DND-41 (cell line): ENCODE data around the gene FAM107B.

Experiments used
- ATAC-seq: fragments of 200-7000 bp; cut with Tn5 transposase; 3 replicates; pipeline ENCODE4 v1.9.1; 2021; ENCODE audit warnings: low read depth; ENCODE audit not compliant: insufficient read depth
- DNase-seq: peaks from one replicate; pipeline ENCODE4 v3.0.0-alpha.2; 2020
- H2AFZ ChIP-seq: 2 replicates; pipeline ENCODE4 v1.6.0; 2012; ENCODE audit warnings: low read depth, low read length
- H3K27ac ChIP-seq: 2 replicates; pipeline ENCODE4 v1.5.1; 2012; ENCODE audit warnings: low read length, inconsistent platforms
- H3K27me3 ChIP-seq: fragments of 200-600 bp; sonication (generic); 2 replicates; pipeline ENCODE4 v1.6.0; 2012; ENCODE audit warnings: low read length, mild to moderate bottlenecking, inconsistent platforms; ENCODE audit not compliant: insufficient read depth, poor library complexity
- H3K36me3 ChIP-seq: 2 replicates; pipeline ENCODE4 v1.5.1; 2012; ENCODE audit warnings: low read length, inconsistent platforms; ENCODE audit not compliant: insufficient read depth
- H3K4me1 ChIP-seq: 2 replicates; pipeline ENCODE4 v1.5.1; 2012; ENCODE audit warnings: mild to moderate bottlenecking, low read length; ENCODE audit not compliant: insufficient read depth
- H3K4me2 ChIP-seq: 2 replicates; pipeline ENCODE4 v1.6.0; 2012; ENCODE audit warnings: mild to moderate bottlenecking, moderate library complexity, low read length, inconsistent platforms; ENCODE audit not compliant: insufficient read depth
- H3K4me3 ChIP-seq, 2 experiments: fragments of 200-600 bp in 1 of 2; shearing (Covaris generic) in 1 of 2; 2 replicates each; pipeline ENCODE4 v1.5.1; 2012 to 2016; ENCODE audit warnings: inconsistent platforms in 2 of 2, low read length in 2 of 2, mild to moderate bottlenecking in 2 of 2, low read depth in 1 of 2, moderate library complexity in 1 of 2
- H3K79me2 ChIP-seq: 2 replicates; pipeline ENCODE4 v1.6.0; 2012; ENCODE audit warnings: low read length, inconsistent platforms; ENCODE audit not compliant: insufficient read depth
- H3K9ac ChIP-seq: 2 replicates; pipeline ENCODE4 v1.6.0; 2012; ENCODE audit warnings: low read depth, mild to moderate bottlenecking, inconsistent platforms, low read length, moderate library complexity
- H3K9me3 ChIP-seq: 2 replicates; pipeline ENCODE4 v1.5.1; 2012; ENCODE audit warnings: low read length, moderate library complexity, mild to moderate bottlenecking, inconsistent platforms; ENCODE audit not compliant: insufficient read depth, severe bottlenecking
- H4K20me1 ChIP-seq: 2 replicates; pipeline ENCODE4 v1.6.0; 2012; ENCODE audit warnings: low read length; ENCODE audit not compliant: insufficient read depth
- EZH2 ChIP-seq: IDR thresholded peaks from 3 replicates; pipeline ENCODE4 v1.6.1; 2012; ENCODE audit warnings: borderline replicate concordance, low read depth, mild to moderate bottlenecking, moderate library complexity, low read length, inconsistent platforms; ENCODE audit not compliant: severe bottlenecking
- TF ChIP-seq, protein P1 (sequence below): IDR thresholded peaks from 2 replicates; pipeline ENCODE4 v1.5.1; 2012; ENCODE audit warnings: borderline replicate concordance, low read length, moderate library complexity, mild to moderate bottlenecking; ENCODE audit not compliant: poor library complexity, severe bottlenecking; ENCODE audit errors: extremely low read depth

The FAM107B gene

GRCh38 chr10:14665865-14666857 is 108.5 kb downstream of the FAM107B start:
- no peak overlapping the region for H3K9ac ChIP-seq
- no peak overlapping the region for H2AFZ ChIP-seq
- H3K79me2 ChIP-seq = no peaks in the 10 kb centered on the region
- no peaks in the 10 kb centered on the region for H3K36me3 ChIP-seq
- no peaks in the 10 kb centered on the region for H3K27me3 ChIP-seq
- no peaks in the 10 kb centered on the region for H3K4me1 ChIP-seq
- no peak for TF ChIP-seq EZH2
- TF ChIP-seq, protein P1, sequence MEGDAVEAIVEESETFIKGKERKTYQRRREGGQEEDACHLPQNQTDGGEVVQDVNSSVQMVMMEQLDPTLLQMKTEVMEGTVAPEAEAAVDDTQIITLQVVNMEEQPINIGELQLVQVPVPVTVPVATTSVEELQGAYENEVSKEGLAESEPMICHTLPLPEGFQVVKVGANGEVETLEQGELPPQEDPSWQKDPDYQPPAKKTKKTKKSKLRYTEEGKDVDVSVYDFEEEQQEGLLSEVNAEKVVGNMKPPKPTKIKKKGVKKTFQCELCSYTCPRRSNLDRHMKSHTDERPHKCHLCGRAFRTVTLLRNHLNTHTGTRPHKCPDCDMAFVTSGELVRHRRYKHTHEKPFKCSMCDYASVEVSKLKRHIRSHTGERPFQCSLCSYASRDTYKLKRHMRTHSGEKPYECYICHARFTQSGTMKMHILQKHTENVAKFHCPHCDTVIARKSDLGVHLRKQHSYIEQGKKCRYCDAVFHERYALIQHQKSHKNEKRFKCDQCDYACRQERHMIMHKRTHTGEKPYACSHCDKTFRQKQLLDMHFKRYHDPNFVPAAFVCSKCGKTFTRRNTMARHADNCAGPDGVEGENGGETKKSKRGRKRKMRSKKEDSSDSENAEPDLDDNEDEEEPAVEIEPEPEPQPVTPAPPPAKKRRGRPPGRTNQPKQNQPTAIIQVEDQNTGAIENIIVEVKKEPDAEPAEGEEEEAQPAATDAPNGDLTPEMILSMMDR = no peak
- no peaks in the 10 kb centered on the region for H4K20me1 ChIP-seq
- DNase-seq (no peak), ATAC-seq (no peak)
- H3K9me3 ChIP-seq = no peaks in the 10 kb centered on the region
- no peak overlapping the region for H3K27ac ChIP-seq
- H3K4me3 ChIP-seq = no peak overlapping the region
- H3K4me2 ChIP-seq = no peak overlapping the region

GRCh38 chr10:14665304-14665703 is 109.4 kb downstream of the FAM107B start:
- Histone ChIP-seq H2AFZ (no peak overlapping the region), H3K4me3 (no peak overlapping the region), H4K20me1 (no peaks in the 10 kb centered on the region), H3K79me2 (no peaks in the 10 kb centered on the region), H3K4me2 (no peak overlapping the region), H3K9ac (no peak overlapping the region), H3K27me3 (no peaks in the 10 kb centered on the region), H3K9me3 (no peaks in the 10 kb centered on the region), H3K36me3 (no peaks in the 10 kb centered on the region), H3K27ac (no peak overlapping the region), H3K4me1 (no peaks in the 10 kb centered on the region)
- TF ChIP-seq, protein P1 = no peak
- no peak for TF ChIP-seq EZH2
- DNase-seq = no peak
- ATAC-seq = no peak

DNA sequence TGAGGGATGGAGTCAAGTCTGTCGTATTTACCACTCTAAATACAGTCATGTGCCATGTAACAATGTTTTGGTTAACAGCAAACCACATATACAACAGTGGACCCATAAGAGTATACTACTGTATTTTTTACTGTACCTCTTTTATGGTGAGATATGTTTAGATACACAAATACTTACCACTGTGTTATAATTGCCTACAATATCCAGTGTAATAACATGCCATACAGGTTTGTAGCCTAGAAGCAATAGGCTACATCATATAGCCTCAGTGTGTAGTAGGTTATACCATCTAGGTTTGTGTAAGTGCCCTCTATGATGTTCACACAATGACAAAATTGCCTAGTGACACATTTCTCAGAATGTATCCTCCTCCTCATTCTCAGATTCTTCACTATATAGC is 110.4 kb downstream of the FAM107B start:
- Histone ChIP-seq H3K79me2 (no peaks in the 10 kb centered on the region), H2AFZ (no peak overlapping the region), H3K4me3 (no peak overlapping the region), H3K9me3 (no peaks in the 10 kb centered on the region), H3K36me3 (no peaks in the 10 kb centered on the region), H3K27ac (no peak overlapping the region), H3K4me1 (no peaks in the 10 kb centered on the region), H4K20me1 (no peaks in the 10 kb centered on the region), H3K9ac (no peak overlapping the region), H3K4me2 (no peak overlapping the region), H3K27me3 (no peaks in the 10 kb centered on the region)
- ATAC-seq (no peak), DNase-seq (no peak)
- TF ChIP-seq EZH2 = no peak
- TF ChIP-seq, protein P1 = no peak
